WTC11 (cell line): Measurements from ENCODE around the gene GLUL. TPM values are rescaled to one million over a fixed set of nuclear protein-coding genes. Genes with fewer than 3 reads are reported as not detected.

ENCODE experiments used
- ATAC-seq: fragments of 200-7000 bp; cut with Tn5 transposase; 2 replicates; pipeline ENCODE4 v1.10.0; 2021; ENCODE audit warnings: mild to moderate bottlenecking, moderate library complexity
- CTCF ChIA-PET: fragments of 300-600 bp; sonication (Branson Sonifier 250); formaldehyde crosslinking; loops from one replicate; lab custom pipeline; 2021; ENCODE audit warnings: antibody characterized with exemption; lab: Charles Lee
- POLR2A ChIA-PET: fragments of 350-600 bp; sonication (Branson Sonifier 250); formaldehyde crosslinking; loops from one replicate; lab custom pipeline; 2021; ENCODE audit warnings: antibody characterized with exemption; lab: Charles Lee
- DNase-seq: peaks from one replicate; pipeline ENCODE4 v3.0.0; 2021; ENCODE audit warnings: low spot score
- H3K27ac Mint-ChIP-seq: 2 replicates; pipeline ENCODE4 v1.8.0; 2021; ENCODE audit warnings: mixed read lengths
- H3K27me3 Mint-ChIP-seq: 2 replicates; pipeline ENCODE4 v1.8.0; 2021; ENCODE audit warnings: low read depth, mild to moderate bottlenecking, moderate library complexity, mixed read lengths
- H3K36me3 Mint-ChIP-seq: 2 replicates; pipeline ENCODE4 v1.8.0; 2021; ENCODE audit warnings: mixed read lengths
- H3K4me1 Mint-ChIP-seq: 2 replicates; pipeline ENCODE4 v1.8.0; 2022; ENCODE audit warnings: mixed read lengths
- H3K4me3 Mint-ChIP-seq: 2 replicates; pipeline ENCODE4 v1.8.0; 2021; ENCODE audit warnings: mild to moderate bottlenecking, moderate library complexity, mixed read lengths
- H3K9me3 Mint-ChIP-seq: 2 replicates; pipeline ENCODE4 v1.8.0; 2021; ENCODE audit warnings: mixed read lengths
- EMX1 ChIP-seq: fragments of 250-450 bp; sonication (Bioruptor Pico); IDR thresholded peaks from 2 replicates; pipeline ENCODE4 v1.8.0; 2021; ENCODE audit warnings: mild to moderate bottlenecking
- ESRRA ChIP-seq: sonication (generic); formaldehyde crosslinking; IDR thresholded peaks from 2 replicates; pipeline ENCODE4 v1.8.1; 2022; ENCODE audit warnings: mild to moderate bottlenecking, missing genetic modification reagents, borderline replicate concordance
- ETV6 ChIP-seq: sonication (generic); formaldehyde crosslinking; IDR thresholded peaks from 2 replicates; pipeline ENCODE4 v1.8.1; 2022; ENCODE audit warnings: mild to moderate bottlenecking, missing genetic modification reagents
- GRHL2 ChIP-seq: fragments of 250-450 bp; sonication (Bioruptor Pico); IDR thresholded peaks from 2 replicates; pipeline ENCODE4 v1.8.0; 2022; ENCODE audit warnings: mild to moderate bottlenecking, moderate library complexity; ENCODE audit not compliant: insufficient replicate concordance, severe bottlenecking
- MXD4 ChIP-seq: fragments of 250-450 bp; sonication (Bioruptor Pico); IDR thresholded peaks from 2 replicates; pipeline ENCODE4 v1.8.0; 2021; ENCODE audit warnings: mild to moderate bottlenecking, moderate library complexity, borderline replicate concordance
- NR2C2 ChIP-seq: sonication (generic); formaldehyde crosslinking; IDR thresholded peaks from 2 replicates; pipeline ENCODE4 v1.8.0; 2022; ENCODE audit warnings: mild to moderate bottlenecking, missing genetic modification reagents
- RELA ChIP-seq: sonication (generic); formaldehyde crosslinking; IDR thresholded peaks from 2 replicates; pipeline ENCODE4 v1.8.1; 2022; ENCODE audit warnings: missing genetic modification reagents, mild to moderate bottlenecking, borderline replicate concordance
- SOX15 ChIP-seq: fragments of 250-450 bp; sonication (Bioruptor Pico); IDR thresholded peaks from 2 replicates; pipeline ENCODE4 v1.9.0; 2021; ENCODE audit warnings: mild to moderate bottlenecking
- SP1 ChIP-seq: sonication (generic); formaldehyde crosslinking; conservative IDR thresholded peaks from 2 replicates; pipeline ENCODE4 v1.8.1; 2022; ENCODE audit warnings: missing genetic modification reagents
- TEAD4 ChIP-seq: sonication (generic); formaldehyde crosslinking; IDR thresholded peaks from 2 replicates; pipeline ENCODE4 v1.8.0; 2022; ENCODE audit warnings: mild to moderate bottlenecking, missing genetic modification reagents
- ZNF121 ChIP-seq: sonication (generic); formaldehyde crosslinking; IDR thresholded peaks from 2 replicates; pipeline ENCODE4 v1.8.0; 2023; ENCODE audit warnings: missing genetic modification reagents
- ZNF219 ChIP-seq: sonication (generic); formaldehyde crosslinking; IDR thresholded peaks from 2 replicates; pipeline ENCODE4 v1.8.0; 2023; ENCODE audit warnings: missing genetic modification reagents, mild to moderate bottlenecking, borderline replicate concordance
- ZNF232 ChIP-seq: sonication (generic); formaldehyde crosslinking; IDR thresholded peaks from 2 replicates; pipeline ENCODE4 v1.8.0; 2022; ENCODE audit warnings: mild to moderate bottlenecking, missing genetic modification reagents
- ZNF396 ChIP-seq: fragments of 250-450 bp; sonication (Bioruptor Pico); IDR thresholded peaks from 2 replicates; pipeline ENCODE4 v1.8.0; 2021; ENCODE audit warnings: mild to moderate bottlenecking, moderate library complexity, borderline replicate concordance
- ZNF416 ChIP-seq: fragments of 250-450 bp; sonication (Bioruptor Pico); IDR thresholded peaks from 2 replicates; pipeline ENCODE4 v1.9.0; 2021; ENCODE audit warnings: mild to moderate bottlenecking, inconsistent platforms
- total RNA-seq: library from RNA; stranded (reverse); gene quantifications from 3 replicates; pipeline ENCODE4 v1.2.3, GENCODE V29; 2021
- TF ChIP-seq, protein P1 (sequence below): fragments of 250-450 bp; sonication (Bioruptor Pico); IDR thresholded peaks from 2 replicates; pipeline ENCODE4 v1.9.0; 2021; ENCODE audit warnings: moderate library complexity, mild to moderate bottlenecking, inconsistent platforms, borderline replicate concordance
- TF ChIP-seq, protein P2 (sequence below): sonication (generic); formaldehyde crosslinking; IDR thresholded peaks from 2 replicates; pipeline ENCODE4 v1.8.0; 2022; ENCODE audit warnings: missing genetic modification reagents
- TF ChIP-seq, protein P3 (sequence below): sonication (generic); formaldehyde crosslinking; IDR thresholded peaks from 2 replicates; pipeline ENCODE4 v1.8.1; 2023; ENCODE audit warnings: mild to moderate bottlenecking, missing genetic modification reagents, borderline replicate concordance
- TF ChIP-seq, protein P4 (sequence below): sonication (generic); formaldehyde crosslinking; IDR thresholded peaks from 2 replicates; pipeline ENCODE4 v1.8.0; 2023; ENCODE audit warnings: mild to moderate bottlenecking, missing genetic modification reagents
- TF ChIP-seq, protein P5 (sequence below): fragments of 250-450 bp; sonication (Bioruptor Pico); IDR thresholded peaks from 2 replicates; pipeline ENCODE4 v1.9.0; 2021; ENCODE audit warnings: mild to moderate bottlenecking
- TF ChIP-seq, protein P6 (sequence below): sonication (generic); formaldehyde crosslinking; IDR thresholded peaks from 2 replicates; pipeline ENCODE4 v1.8.1; 2023; ENCODE audit warnings: mild to moderate bottlenecking, missing genetic modification reagents

The GLUL gene
- total RNA-seq, 1 experiment from 2014 or later = 240 TPM

DNA sequence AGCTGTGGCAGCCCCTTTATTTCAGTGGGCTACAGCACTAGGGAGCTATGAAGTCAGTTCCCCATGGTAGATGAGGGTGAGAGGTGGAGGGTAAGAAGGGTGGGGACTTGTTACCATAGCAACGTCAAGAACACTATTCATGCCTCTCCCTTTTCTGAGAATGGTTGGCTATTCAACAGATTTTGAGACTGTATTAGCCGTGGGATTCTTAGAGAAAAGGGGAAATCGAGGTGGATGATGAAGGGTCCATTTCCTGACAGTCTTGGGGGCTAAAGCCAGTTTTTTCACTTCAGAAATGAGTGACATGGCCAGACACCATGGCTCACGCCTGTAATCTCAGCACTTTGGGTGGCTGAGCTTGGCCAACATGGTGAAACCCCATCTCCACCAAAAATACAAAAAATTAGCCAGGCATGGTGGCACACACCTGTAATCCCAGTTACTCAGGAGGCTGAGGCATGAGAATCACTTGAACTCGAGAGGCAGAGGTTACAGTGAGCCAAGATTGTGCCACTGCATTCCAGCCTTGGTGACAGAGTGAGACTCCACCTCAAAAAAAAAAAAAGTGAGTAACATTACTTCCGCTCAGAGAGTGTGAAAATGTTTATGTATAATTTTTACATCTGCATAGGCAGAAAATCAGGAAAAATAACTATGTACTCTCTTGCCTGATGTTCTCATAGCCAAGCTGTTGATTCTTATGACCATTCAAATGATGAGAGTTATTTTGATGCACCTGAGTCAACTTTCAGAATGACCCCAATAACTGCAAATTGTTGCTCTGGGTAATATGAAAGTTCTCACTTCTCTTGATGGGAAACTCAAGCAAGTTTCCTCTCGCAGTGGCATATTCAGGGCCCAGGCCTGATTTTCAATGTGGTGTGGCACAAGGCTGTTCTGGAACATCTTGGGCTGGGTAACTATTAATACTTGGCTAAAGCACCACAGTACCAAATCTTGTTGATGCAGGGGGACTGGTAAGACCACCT is 35.1 kb upstream of the GLUL start:
- ATAC-seq (peak; percentile 39; the same call in 1 of the 2 replicates), DNase-seq (no peak)
- Mint-ChIP-seq H3K36me3 (no peaks in the 10 kb centered on the region), H3K4me1 (no peaks in the 10 kb centered on the region; the same call in 1 of the 2 replicates), H3K4me3 (no peak overlapping the region), H3K9me3 (no peaks in the 10 kb centered on the region), H3K27me3 (no peaks in the 10 kb centered on the region), H3K27ac (no peak overlapping the region)
- no peak for TF ChIP-seq ZNF121
- TF ChIP-seq, protein P1, sequence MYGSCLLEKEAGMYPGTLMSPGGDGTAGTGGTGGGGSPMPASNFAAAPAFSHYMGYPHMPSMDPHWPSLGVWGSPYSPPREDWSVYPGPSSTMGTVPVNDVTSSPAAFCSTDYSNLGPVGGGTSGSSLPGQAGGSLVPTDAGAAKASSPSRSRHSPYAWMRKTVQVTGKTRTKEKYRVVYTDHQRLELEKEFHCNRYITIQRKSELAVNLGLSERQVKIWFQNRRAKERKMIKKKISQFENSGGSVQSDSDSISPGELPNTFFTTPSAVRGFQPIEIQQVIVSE (CRISPR knock-in tag) = no peak
- TF ChIP-seq EMX1 = no peak
- ChIA-PET POLR2A (no interaction called here), CTCF (no interaction called here)

DNA sequence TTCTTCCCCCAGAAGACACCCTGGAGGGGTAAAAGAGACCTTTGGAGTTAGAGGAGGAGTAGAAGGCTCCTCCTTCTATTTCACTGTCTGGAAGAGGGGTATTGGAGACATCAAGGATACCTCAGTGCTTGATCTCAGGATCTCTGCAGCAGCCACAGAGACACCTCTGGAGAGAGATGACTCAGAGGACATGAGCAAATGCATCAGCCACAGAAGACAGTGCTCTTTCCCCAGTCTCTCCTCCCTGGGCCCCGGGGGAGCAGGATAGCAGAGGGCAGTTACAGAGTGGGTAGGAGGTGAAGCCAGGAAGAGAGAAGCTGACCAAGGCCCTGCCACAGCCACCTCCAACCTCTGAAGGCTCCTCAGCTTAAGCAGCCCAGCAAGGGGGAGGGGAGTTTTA is 24.2 kb upstream of the GLUL start:
- peaks cover 5% of the 10 kb centered on the region; the same call in 1 of the 2 replicates for H3K9me3 Mint-ChIP-seq
- ChIA-PET POLR2A (no interaction called here), CTCF (interaction anchor here (1.0 to 1.5 kb wide), 2 partner anchors 11 to 335 kb away, joined by 4 to 6 read pairs; no protein-coding TSS in a partner anchor)
- H3K4me1 Mint-ChIP-seq = no peaks in the 10 kb centered on the region
- H3K4me3 Mint-ChIP-seq = no peak overlapping the region
- no peak for ATAC-seq
- no peak for DNase-seq
- no peaks in the 10 kb centered on the region for H3K27me3 Mint-ChIP-seq
- H3K27ac Mint-ChIP-seq = no peak overlapping the region
- H3K36me3 Mint-ChIP-seq = no peaks in the 10 kb centered on the region
- TF ChIP-seq ESRRA (CRISPR knock-in tag) (no peak), GRHL2 (CRISPR knock-in tag) (no peak), RELA (CRISPR knock-in tag) (no peak), ETV6 (CRISPR knock-in tag) (no peak), NR2C2 (CRISPR knock-in tag) (no peak), ZNF396 (CRISPR knock-in tag) (no peak), ZNF232 (CRISPR knock-in tag) (no peak), SOX15 (CRISPR knock-in tag) (no peak), ZNF416 (CRISPR knock-in tag) (no peak), SP1 (CRISPR knock-in tag) (no peak), MXD4 (CRISPR knock-in tag) (no peak), TEAD4 (CRISPR knock-in tag) (no peak), ZNF219 (no peak)
- TF ChIP-seq, protein P2, sequence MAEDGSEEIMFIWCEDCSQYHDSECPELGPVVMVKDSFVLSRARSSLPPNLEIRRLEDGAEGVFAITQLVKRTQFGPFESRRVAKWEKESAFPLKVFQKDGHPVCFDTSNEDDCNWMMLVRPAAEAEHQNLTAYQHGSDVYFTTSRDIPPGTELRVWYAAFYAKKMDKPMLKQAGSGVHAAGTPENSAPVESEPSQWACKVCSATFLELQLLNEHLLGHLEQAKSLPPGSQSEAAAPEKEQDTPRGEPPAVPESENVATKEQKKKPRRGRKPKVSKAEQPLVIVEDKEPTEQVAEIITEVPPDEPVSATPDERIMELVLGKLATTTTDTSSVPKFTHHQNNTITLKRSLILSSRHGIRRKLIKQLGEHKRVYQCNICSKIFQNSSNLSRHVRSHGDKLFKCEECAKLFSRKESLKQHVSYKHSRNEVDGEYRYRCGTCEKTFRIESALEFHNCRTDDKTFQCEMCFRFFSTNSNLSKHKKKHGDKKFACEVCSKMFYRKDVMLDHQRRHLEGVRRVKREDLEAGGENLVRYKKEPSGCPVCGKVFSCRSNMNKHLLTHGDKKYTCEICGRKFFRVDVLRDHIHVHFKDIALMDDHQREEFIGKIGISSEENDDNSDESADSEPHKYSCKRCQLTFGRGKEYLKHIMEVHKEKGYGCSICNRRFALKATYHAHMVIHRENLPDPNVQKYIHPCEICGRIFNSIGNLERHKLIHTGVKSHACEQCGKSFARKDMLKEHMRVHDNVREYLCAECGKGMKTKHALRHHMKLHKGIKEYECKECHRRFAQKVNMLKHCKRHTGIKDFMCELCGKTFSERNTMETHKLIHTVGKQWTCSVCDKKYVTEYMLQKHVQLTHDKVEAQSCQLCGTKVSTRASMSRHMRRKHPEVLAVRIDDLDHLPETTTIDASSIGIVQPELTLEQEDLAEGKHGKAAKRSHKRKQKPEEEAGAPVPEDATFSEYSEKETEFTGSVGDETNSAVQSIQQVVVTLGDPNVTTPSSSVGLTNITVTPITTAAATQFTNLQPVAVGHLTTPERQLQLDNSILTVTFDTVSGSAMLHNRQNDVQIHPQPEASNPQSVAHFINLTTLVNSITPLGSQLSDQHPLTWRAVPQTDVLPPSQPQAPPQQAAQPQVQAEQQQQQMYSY (CRISPR knock-in tag) = no peak
- TF ChIP-seq, protein P3, sequence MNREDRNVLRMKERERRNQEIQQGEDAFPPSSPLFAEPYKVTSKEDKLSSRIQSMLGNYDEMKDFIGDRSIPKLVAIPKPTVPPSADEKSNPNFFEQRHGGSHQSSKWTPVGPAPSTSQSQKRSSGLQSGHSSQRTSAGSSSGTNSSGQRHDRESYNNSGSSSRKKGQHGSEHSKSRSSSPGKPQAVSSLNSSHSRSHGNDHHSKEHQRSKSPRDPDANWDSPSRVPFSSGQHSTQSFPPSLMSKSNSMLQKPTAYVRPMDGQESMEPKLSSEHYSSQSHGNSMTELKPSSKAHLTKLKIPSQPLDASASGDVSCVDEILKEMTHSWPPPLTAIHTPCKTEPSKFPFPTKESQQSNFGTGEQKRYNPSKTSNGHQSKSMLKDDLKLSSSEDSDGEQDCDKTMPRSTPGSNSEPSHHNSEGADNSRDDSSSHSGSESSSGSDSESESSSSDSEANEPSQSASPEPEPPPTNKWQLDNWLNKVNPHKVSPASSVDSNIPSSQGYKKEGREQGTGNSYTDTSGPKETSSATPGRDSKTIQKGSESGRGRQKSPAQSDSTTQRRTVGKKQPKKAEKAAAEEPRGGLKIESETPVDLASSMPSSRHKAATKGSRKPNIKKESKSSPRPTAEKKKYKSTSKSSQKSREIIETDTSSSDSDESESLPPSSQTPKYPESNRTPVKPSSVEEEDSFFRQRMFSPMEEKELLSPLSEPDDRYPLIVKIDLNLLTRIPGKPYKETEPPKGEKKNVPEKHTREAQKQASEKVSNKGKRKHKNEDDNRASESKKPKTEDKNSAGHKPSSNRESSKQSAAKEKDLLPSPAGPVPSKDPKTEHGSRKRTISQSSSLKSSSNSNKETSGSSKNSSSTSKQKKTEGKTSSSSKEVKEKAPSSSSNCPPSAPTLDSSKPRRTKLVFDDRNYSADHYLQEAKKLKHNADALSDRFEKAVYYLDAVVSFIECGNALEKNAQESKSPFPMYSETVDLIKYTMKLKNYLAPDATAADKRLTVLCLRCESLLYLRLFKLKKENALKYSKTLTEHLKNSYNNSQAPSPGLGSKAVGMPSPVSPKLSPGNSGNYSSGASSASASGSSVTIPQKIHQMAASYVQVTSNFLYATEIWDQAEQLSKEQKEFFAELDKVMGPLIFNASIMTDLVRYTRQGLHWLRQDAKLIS (CRISPR knock-in tag) = no peak
- TF ChIP-seq, protein P4, sequence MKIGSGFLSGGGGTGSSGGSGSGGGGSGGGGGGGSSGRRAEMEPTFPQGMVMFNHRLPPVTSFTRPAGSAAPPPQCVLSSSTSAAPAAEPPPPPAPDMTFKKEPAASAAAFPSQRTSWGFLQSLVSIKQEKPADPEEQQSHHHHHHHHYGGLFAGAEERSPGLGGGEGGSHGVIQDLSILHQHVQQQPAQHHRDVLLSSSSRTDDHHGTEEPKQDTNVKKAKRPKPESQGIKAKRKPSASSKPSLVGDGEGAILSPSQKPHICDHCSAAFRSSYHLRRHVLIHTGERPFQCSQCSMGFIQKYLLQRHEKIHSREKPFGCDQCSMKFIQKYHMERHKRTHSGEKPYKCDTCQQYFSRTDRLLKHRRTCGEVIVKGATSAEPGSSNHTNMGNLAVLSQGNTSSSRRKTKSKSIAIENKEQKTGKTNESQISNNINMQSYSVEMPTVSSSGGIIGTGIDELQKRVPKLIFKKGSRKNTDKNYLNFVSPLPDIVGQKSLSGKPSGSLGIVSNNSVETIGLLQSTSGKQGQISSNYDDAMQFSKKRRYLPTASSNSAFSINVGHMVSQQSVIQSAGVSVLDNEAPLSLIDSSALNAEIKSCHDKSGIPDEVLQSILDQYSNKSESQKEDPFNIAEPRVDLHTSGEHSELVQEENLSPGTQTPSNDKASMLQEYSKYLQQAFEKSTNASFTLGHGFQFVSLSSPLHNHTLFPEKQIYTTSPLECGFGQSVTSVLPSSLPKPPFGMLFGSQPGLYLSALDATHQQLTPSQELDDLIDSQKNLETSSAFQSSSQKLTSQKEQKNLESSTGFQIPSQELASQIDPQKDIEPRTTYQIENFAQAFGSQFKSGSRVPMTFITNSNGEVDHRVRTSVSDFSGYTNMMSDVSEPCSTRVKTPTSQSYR (CRISPR knock-in tag) = no peak
- TF ChIP-seq, protein P5, sequence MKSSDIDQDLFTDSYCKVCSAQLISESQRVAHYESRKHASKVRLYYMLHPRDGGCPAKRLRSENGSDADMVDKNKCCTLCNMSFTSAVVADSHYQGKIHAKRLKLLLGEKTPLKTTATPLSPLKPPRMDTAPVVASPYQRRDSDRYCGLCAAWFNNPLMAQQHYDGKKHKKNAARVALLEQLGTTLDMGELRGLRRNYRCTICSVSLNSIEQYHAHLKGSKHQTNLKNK = no peak
- TF ChIP-seq, protein P6, sequence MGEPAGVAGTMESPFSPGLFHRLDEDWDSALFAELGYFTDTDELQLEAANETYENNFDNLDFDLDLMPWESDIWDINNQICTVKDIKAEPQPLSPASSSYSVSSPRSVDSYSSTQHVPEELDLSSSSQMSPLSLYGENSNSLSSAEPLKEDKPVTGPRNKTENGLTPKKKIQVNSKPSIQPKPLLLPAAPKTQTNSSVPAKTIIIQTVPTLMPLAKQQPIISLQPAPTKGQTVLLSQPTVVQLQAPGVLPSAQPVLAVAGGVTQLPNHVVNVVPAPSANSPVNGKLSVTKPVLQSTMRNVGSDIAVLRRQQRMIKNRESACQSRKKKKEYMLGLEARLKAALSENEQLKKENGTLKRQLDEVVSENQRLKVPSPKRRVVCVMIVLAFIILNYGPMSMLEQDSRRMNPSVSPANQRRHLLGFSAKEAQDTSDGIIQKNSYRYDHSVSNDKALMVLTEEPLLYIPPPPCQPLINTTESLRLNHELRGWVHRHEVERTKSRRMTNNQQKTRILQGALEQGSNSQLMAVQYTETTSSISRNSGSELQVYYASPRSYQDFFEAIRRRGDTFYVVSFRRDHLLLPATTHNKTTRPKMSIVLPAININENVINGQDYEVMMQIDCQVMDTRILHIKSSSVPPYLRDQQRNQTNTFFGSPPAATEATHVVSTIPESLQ (CRISPR knock-in tag) = no peak
